ENCODE results near the gene NOL12.

Gene NOL12

GRCh38 chr22:37686002-37686982 lies at the start of gene NOL12:
TSS of gene NOL12 (plus strand) at chr22:37686343. CDS start at chr22:37686393, 50 bp downstream.
- no peak for TF ChIP-seq TSHZ2 (CRISPR knock-in tag; IDR thresholded peaks at IDR 0.05)
- TF ChIP-seq PATZ1 (CRISPR knock-in tag; IDR thresholded peaks at IDR 0.05; ENCODE audit: borderline replicate concordance) = 0 out of 2 replicates have a peak, but pooled peaks have one; percentile 18
- no peak for TF ChIP-seq PPARA (CRISPR knock-in tag; IDR thresholded peaks at IDR 0.05; ENCODE audit: borderline replicate concordance)
- no peak for TF ChIP-seq CSRNP3 (CRISPR knock-in tag; IDR thresholded peaks at IDR 0.05)
- ATAC-seq = peak; percentile 88

GRCh38 chr22:37636949-37637273 lies 49.2 kb upstream of the NOL12 start:
- TF ChIP-seq ZFP30 (CRISPR knock-in tag; IDR thresholded peaks at IDR 0.05) (no peak), TOX (CRISPR knock-in tag; IDR thresholded peaks at IDR 0.05; ENCODE audit: borderline replicate concordance) (no peak), BACH2 (CRISPR knock-in tag; IDR thresholded peaks at IDR 0.05; ENCODE audit: borderline replicate concordance) (no peak), PPARA (CRISPR knock-in tag; IDR thresholded peaks at IDR 0.05; ENCODE audit: borderline replicate concordance) (no peak), TCF4 (CRISPR knock-in tag; IDR thresholded peaks at IDR 0.05; ENCODE audit: borderline replicate concordance) (no peak), POU6F1 (CRISPR knock-in tag; IDR thresholded peaks at IDR 0.05; ENCODE audit: borderline replicate concordance, low read depth) (no peak), RARB (CRISPR knock-in tag; IDR thresholded peaks at IDR 0.05) (no peak), CREB5 (CRISPR knock-in tag; IDR thresholded peaks at IDR 0.05; ENCODE audit: low read depth) (no peak), CSDC2 (CRISPR knock-in tag; IDR thresholded peaks at IDR 0.05) (no peak), ZFP3 (CRISPR knock-in tag; IDR thresholded peaks at IDR 0.05) (no peak), GLIS3 (CRISPR knock-in tag; IDR thresholded peaks at IDR 0.05) (no peak), ZNF70 (CRISPR knock-in tag; IDR thresholded peaks at IDR 0.05) (no peak)
- no peak for ATAC-seq

- ATAC-seq = no peak
- TF ChIP-seq CREB5 (CRISPR knock-in tag; IDR thresholded peaks at IDR 0.05; ENCODE audit: low read depth) (no peak), RARB (CRISPR knock-in tag; IDR thresholded peaks at IDR 0.05) (no peak), ZNF565 (CRISPR knock-in tag; conservative IDR thresholded peaks at IDR 0.05; ENCODE audit: low read depth) (no peak), ZFP3 (CRISPR knock-in tag; IDR thresholded peaks at IDR 0.05) (no peak), TOX (CRISPR knock-in tag; IDR thresholded peaks at IDR 0.05; ENCODE audit: borderline replicate concordance) (no peak), ZFP30 (CRISPR knock-in tag; IDR thresholded peaks at IDR 0.05) (no peak), BACH2 (CRISPR knock-in tag; IDR thresholded peaks at IDR 0.05; ENCODE audit: borderline replicate concordance) (no peak), ZNF70 (CRISPR knock-in tag; IDR thresholded peaks at IDR 0.05) (no peak), ESRRG (CRISPR knock-in tag; IDR thresholded peaks at IDR 0.05) (no peak), CSRNP3 (CRISPR knock-in tag; IDR thresholded peaks at IDR 0.05) (no peak), CSDC2 (CRISPR knock-in tag; IDR thresholded peaks at IDR 0.05) (no peak), ARNTL (CRISPR knock-in tag; IDR thresholded peaks at IDR 0.05; ENCODE audit: borderline replicate concordance, low read depth) (no peak), OSR1 (CRISPR knock-in tag; IDR thresholded peaks at IDR 0.05) (no peak), POU6F1 (CRISPR knock-in tag; IDR thresholded peaks at IDR 0.05; ENCODE audit: borderline replicate concordance, low read depth) (no peak)
Measured at GRCh38 chr22:37638391-37639069, 47.6 kb upstream of the NOL12 start.

All from SK-N-SH treated with all-trans-retinoic acid at 6 μM for 48 hours (cell line).